HEK293T (cell line): ENCODE data around the gene GOLGA8N.

Experiments
- ARNT ChIP-seq: fragments of 450-650 bp; IDR thresholded peaks from 2 replicates; pipeline ENCODE4 v1.6.1; 2017; ENCODE audit warnings: mild to moderate bottlenecking
- FOXK2 ChIP-seq: fragments of 450-650 bp; IDR thresholded peaks from 2 replicates; pipeline ENCODE4 v1.6.1; 2016; ENCODE audit warnings: mild to moderate bottlenecking
- NFRKB ChIP-seq: fragments of 450-650 bp; IDR thresholded peaks from 2 replicates; pipeline ENCODE4 v1.6.1; 2016; ENCODE audit warnings: mild to moderate bottlenecking, moderate library complexity
- TARDBP ChIP-seq: fragments of 450-650 bp; IDR thresholded peaks from 2 replicates; pipeline ENCODE4 v1.6.1; 2016

DNA sequence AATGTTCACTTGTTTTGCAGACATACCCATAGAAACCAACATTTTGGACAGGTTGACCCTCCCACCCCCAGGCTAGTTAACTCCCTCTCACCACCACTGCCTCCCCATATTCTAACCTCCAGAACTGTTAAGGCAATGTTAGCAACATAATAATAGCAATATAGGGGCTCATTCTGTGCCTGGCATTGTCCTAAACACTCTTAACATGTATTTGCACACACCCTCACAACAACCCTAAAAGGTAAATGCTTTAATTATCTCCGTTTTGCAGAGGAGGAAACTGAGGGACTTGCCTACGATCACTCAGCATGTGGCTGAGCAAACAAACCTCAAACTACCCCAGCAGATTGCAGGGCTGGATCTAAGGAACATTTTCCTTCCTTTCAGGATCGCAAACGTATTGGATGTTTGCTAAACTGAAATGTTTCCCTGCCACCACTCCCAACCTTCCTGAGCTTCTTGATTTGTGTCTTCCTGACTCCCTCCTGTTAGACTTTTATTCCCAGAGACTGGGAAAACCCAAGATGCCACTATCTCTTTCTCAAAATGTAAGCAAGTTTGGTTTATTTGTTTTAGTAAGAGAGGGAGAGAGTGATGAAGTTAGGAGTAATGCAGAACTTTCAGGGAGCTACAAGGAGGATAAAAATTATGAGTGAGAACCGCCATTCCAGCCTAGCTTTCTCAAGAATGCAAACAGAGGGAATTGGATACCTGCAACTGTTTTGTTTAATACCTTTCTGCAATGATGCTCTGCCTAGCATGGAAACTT is 49.6 kb downstream of the GOLGA8N start:
- no peak for TF ChIP-seq TARDBP
- no peak for TF ChIP-seq NFRKB
- TF ChIP-seq FOXK2, result no peak
- TF ChIP-seq ARNT, result no peak
